Suprapubic skin (tissue), 4 donors: Measurements from ENCODE around the gene HELZ.

Experiments used
- CTCF ChIP-seq, 2 donors: fragments of 200-600 bp in 1 of 2; fragments of 450-650 bp in 1 of 2; sonication (generic) in 1 of 2; IDR thresholded peaks; one replicate each; pipeline ENCODE4 v1.5.1; 2016 to 2019; ENCODE audit warnings: antibody characterized with exemption in 2 of 2, mild to moderate bottlenecking in 1 of 2, moderate library complexity in 1 of 2
- EP300 ChIP-seq: sonication (generic); formaldehyde crosslinking; IDR thresholded peaks from one replicate; pipeline ENCODE4 v1.6.1; 2017; ENCODE audit warnings: antibody characterized with exemption
- POLR2AphosphoS5 ChIP-seq, 3 donors: sonication (generic); formaldehyde crosslinking; IDR thresholded peaks; one replicate each; pipeline ENCODE4 v1.6.1; 2017; ENCODE audit warnings: antibody characterized with exemption in 3 of 3

- TF ChIP-seq CTCF (IDR thresholded peaks at IDR 0.05) (no peak), EP300 (no peak), POLR2AphosphoS5 (IDR thresholded peaks at IDR 0.05) (no peak)
Measured at GRCh38 chr17:67032382-67032781, 212.6 kb downstream of the HELZ start.
